ENCODE results near the gene CDKN1C.

The CDKN1C gene

GRCh38 chr11:2849994-2850770 is 35.4 kb downstream of the CDKN1C start:
- TF ChIP-seq CTCF (conservative IDR thresholded peaks at IDR 0.05; ENCODE audit: low read length): no peak

GRCh38 chr11:2848497-2848896 is 37.1 kb downstream of the CDKN1C start:
- no peak for TF ChIP-seq CTCF (conservative IDR thresholded peaks at IDR 0.05; ENCODE audit: low read length)
- no peak overlapping the region for H3K4me3 ChIP-seq (ENCODE audit: low read length)
- DNase-seq (ENCODE audit: low read depth): no peak

More at GRCh38 chr11:2849994-2850770, 35.4 kb downstream of the CDKN1C start:
- H3K4me3 ChIP-seq (ENCODE audit: low read length): no peak overlapping the region
- DNase-seq (ENCODE audit: low read depth): no peak

GRCh38 chr11:2847561-2847960 is 38.0 kb downstream of the CDKN1C start:
- H3K4me3 ChIP-seq (ENCODE audit: low read length): no peak overlapping the region
- TF ChIP-seq CTCF (conservative IDR thresholded peaks at IDR 0.05; ENCODE audit: low read length): no peak
- DNase-seq (ENCODE audit: low read depth): no peak

GRCh38 chr11:2846470-2846869 is 39.1 kb downstream of the CDKN1C start:
- DNase-seq (ENCODE audit: low read depth): no peak
- no peak overlapping the region for H3K4me3 ChIP-seq (ENCODE audit: low read length)
- TF ChIP-seq CTCF (conservative IDR thresholded peaks at IDR 0.05; ENCODE audit: low read length): no peak

- H3K4me3 ChIP-seq (ENCODE audit: low read length): no peak overlapping the region
- no peak for DNase-seq (ENCODE audit: low read depth)
- no peak for TF ChIP-seq CTCF (conservative IDR thresholded peaks at IDR 0.05; ENCODE audit: low read length)
Measured at GRCh38 chr11:2846056-2846455, 39.5 kb downstream of the CDKN1C start.

- no peak overlapping the region for H3K4me3 ChIP-seq (ENCODE audit: low read length)
- no peak for DNase-seq (ENCODE audit: low read depth)
- TF ChIP-seq CTCF (conservative IDR thresholded peaks at IDR 0.05; ENCODE audit: low read length): no peak
Measured at GRCh38 chr11:2844996-2845395, 40.6 kb downstream of the CDKN1C start.

- H3K4me3 ChIP-seq (ENCODE audit: low read length): no peak overlapping the region
- no peak for DNase-seq (ENCODE audit: low read depth)
- no peak for TF ChIP-seq CTCF (conservative IDR thresholded peaks at IDR 0.05; ENCODE audit: low read length)
Measured at GRCh38 chr11:2844116-2844842, 41.3 kb downstream of the CDKN1C start.

Measured in AG10803 (cell line).